Smooth muscle cell of the brain vasculature (primary cell): ENCODE measurements around the gene AP2S1.
"Not testable (repeated sequence)": the region's sequence is repeated elsewhere in the genome, so short reads cannot be mapped to it uniquely, and the experiment has no call there.

ENCODE experiments used
- DNase-seq: peaks from one replicate; pipeline ENCODE4 v3.0.0-alpha.2; 2012; ENCODE audit warnings: low read depth, low spot score

Gene AP2S1

GRCh38 chr19:46804432-46804831, 46.2 kb downstream of the AP2S1 start:
- not testable (repeated sequence) for DNase-seq

- no peak for DNase-seq
These were observed 47.1 kb downstream of the AP2S1 start for GRCh38 chr19:46803555-46803954.

- no peak for DNase-seq
These were observed 48.5 kb downstream of the AP2S1 start for GRCh38 chr19:46802152-46802551.

- DNase-seq: no peak
These were observed 51.9 kb downstream of the AP2S1 start for GRCh38 chr19:46798713-46799112.

- DNase-seq: no peak
These were observed 52.8 kb downstream of the AP2S1 start for GRCh38 chr19:46797881-46798280.

GRCh38 chr19:46791944-46792343, 58.7 kb downstream of the AP2S1 start:
- no peak for DNase-seq

- no peak for DNase-seq
These were observed 61.3 kb downstream of the AP2S1 start for GRCh38 chr19:46789371-46789770.

- no peak for DNase-seq
These were observed 61.7 kb downstream of the AP2S1 start for GRCh38 chr19:46788968-46789338.

GRCh38 chr19:46788262-46788967, 62.2 kb downstream of the AP2S1 start, which contains the start of gene SLC1A5:
Gene SLC1A5 (minus strand): TSS chr19:46788594. CDS start chr19:46787965, 629 bp downstream.
- peak; percentile 86 for DNase-seq
